Ishikawa (cell line): ENCODE data around the gene DPPA3.

ENCODE experiments used
- CEBPB ChIP-seq: IDR thresholded peaks from 2 replicates; pipeline ENCODE4 v1.6.1; 2012
- CREB1 ChIP-seq: IDR thresholded peaks from 2 replicates; pipeline ENCODE4 v1.6.1; 2012; ENCODE audit warnings: low read depth
- EGR1 ChIP-seq: IDR thresholded peaks from 2 replicates; pipeline ENCODE4 v1.6.1; 2012
- EP300 ChIP-seq: IDR thresholded peaks from 2 replicates; pipeline ENCODE4 v1.6.1; 2012; ENCODE audit warnings: borderline replicate concordance
- FOXM1 ChIP-seq: IDR thresholded peaks from 2 replicates; pipeline ENCODE4 v1.6.1; 2012; ENCODE audit warnings: low read depth, borderline replicate concordance
- MAX ChIP-seq: IDR thresholded peaks from 2 replicates; pipeline ENCODE4 v1.6.1; 2012
- NFIC ChIP-seq: IDR thresholded peaks from 2 replicates; pipeline ENCODE4 v1.6.1; 2012
- RAD21 ChIP-seq: IDR thresholded peaks from 2 replicates; pipeline ENCODE4 v1.6.1; 2012; ENCODE audit warnings: low read depth
- REST ChIP-seq: IDR thresholded peaks from 2 replicates; pipeline ENCODE4 v1.6.1; 2012; ENCODE audit warnings: low read depth, mild to moderate bottlenecking
- TAF1 ChIP-seq: IDR thresholded peaks from 2 replicates; pipeline ENCODE4 v1.6.1; 2012; ENCODE audit warnings: low read depth, mild to moderate bottlenecking
- TCF12 ChIP-seq: IDR thresholded peaks from 2 replicates; pipeline ENCODE4 v1.6.1; 2012; ENCODE audit warnings: low read depth
- TEAD4 ChIP-seq: IDR thresholded peaks from 2 replicates; pipeline ENCODE4 v1.6.1; 2012
- YY1 ChIP-seq: IDR thresholded peaks from 2 replicates; pipeline ENCODE4 v1.6.1; 2012; ENCODE audit warnings: low read depth
- ZBTB7A ChIP-seq: IDR thresholded peaks from 2 replicates; pipeline ENCODE4 v1.6.1; 2012; ENCODE audit warnings: low read depth
- TF ChIP-seq, protein P1 (sequence below): IDR thresholded peaks from 2 replicates; pipeline ENCODE4 v1.6.1; 2012

DPPA3 gene

GRCh38 chr12:7732993-7733392 is 21.8 kb downstream of the DPPA3 start:
- no peak for TF ChIP-seq RAD21
- no peak for TF ChIP-seq TCF12
- TF ChIP-seq CREB1: no peak
- TF ChIP-seq TAF1: no peak
- no peak for TF ChIP-seq REST
- TF ChIP-seq EP300: no peak
- no peak for TF ChIP-seq YY1
- no peak for TF ChIP-seq EGR1
- TF ChIP-seq MAX: no peak
- TF ChIP-seq NFIC: no peak
- TF ChIP-seq TEAD4: no peak

DNA sequence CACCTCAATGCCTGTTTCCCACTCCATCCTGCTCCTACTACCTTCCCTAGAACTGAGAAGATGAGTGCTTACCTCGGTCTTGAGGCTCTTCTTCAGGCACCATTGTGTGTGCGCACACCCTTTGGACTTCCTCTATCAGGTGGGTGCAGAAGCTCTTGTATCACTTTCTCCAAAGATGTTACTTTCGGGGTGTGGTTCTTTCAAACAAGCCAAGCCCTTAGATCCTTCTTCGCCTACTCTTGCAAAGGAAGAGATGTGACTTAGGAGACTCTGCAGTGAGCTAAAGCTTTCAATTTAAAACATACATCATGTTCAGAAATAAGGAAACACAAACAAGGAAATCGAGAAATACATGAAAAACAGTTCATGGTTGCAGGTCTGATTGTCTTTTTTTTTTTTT is 36.0 kb downstream of the DPPA3 start, which contains the start of gene CLEC4C:
CLEC4C (minus strand) TSS at position 130 of the 400 bp plus-strand sequence; CDS start at position 103, 27 bp downstream.
- TF ChIP-seq RAD21: no peak
- TF ChIP-seq NFIC: no peak
- TF ChIP-seq YY1: no peak
- TF ChIP-seq TAF1: no peak

DNA sequence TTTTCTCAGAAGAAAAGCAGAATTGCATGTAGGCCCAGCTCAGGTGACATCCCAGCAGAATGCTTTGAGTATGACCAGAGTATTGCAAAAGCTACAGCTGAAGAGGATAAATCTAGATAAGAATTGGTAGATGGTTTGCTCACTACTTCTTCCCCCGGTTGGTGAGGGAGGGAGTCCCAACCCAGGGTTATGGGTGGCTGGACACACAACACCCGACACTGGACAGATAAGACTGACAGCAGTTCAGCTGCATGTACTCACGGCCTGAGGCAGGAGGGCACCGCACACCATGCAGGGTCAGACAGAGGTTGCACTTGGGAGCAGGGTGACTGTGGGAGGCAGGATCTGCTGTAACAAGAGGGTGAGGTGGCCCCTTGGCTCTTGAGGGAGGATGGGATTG is 37.6 kb downstream of the DPPA3 start:
- no peak for TF ChIP-seq CREB1
- no peak for TF ChIP-seq EGR1
- TF ChIP-seq YY1: no peak
- no peak for TF ChIP-seq NFIC
- TF ChIP-seq CEBPB: no peak

- TF ChIP-seq NFIC (no peak), YY1 (no peak), TEAD4 (no peak), TAF1 (no peak), RAD21 (no peak), CREB1 (no peak), ZBTB7A (no peak), REST (no peak), EGR1 (no peak), EP300 (no peak), MAX (no peak), FOXM1 (no peak), CEBPB (no peak), TCF12 (no peak)
- TF ChIP-seq, protein P1, sequence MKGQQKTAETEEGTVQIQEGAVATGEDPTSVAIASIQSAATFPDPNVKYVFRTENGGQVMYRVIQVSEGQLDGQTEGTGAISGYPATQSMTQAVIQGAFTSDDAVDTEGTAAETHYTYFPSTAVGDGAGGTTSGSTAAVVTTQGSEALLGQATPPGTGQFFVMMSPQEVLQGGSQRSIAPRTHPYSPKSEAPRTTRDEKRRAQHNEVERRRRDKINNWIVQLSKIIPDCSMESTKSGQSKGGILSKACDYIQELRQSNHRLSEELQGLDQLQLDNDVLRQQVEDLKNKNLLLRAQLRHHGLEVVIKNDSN: no peak
Observed at GRCh38 chr12:7749442-7749841, 38.2 kb downstream of the DPPA3 start.

- TF ChIP-seq EGR1 (no peak), FOXM1 (no peak), TEAD4 (no peak), NFIC (no peak), EP300 (no peak), REST (no peak), CEBPB (no peak), TCF12 (no peak), RAD21 (no peak), CREB1 (no peak), ZBTB7A (no peak), MAX (no peak), TAF1 (no peak), YY1 (no peak)
- TF ChIP-seq, protein P1: no peak
Observed at GRCh38 chr12:7750350-7750749, 39.1 kb downstream of the DPPA3 start.
